Left hindlimb (tissue), 1 donor: ENCODE data around the gene NEUROD2.
"Not testable (repeated sequence)": the region's sequence is repeated elsewhere in the genome, so short reads cannot be mapped to it uniquely, and the experiment has no call there.

Experiments
- DNase-seq: peaks from one replicate; pipeline ENCODE4 v3.0.0-alpha.2; 2018

NEUROD2 gene

DNA sequence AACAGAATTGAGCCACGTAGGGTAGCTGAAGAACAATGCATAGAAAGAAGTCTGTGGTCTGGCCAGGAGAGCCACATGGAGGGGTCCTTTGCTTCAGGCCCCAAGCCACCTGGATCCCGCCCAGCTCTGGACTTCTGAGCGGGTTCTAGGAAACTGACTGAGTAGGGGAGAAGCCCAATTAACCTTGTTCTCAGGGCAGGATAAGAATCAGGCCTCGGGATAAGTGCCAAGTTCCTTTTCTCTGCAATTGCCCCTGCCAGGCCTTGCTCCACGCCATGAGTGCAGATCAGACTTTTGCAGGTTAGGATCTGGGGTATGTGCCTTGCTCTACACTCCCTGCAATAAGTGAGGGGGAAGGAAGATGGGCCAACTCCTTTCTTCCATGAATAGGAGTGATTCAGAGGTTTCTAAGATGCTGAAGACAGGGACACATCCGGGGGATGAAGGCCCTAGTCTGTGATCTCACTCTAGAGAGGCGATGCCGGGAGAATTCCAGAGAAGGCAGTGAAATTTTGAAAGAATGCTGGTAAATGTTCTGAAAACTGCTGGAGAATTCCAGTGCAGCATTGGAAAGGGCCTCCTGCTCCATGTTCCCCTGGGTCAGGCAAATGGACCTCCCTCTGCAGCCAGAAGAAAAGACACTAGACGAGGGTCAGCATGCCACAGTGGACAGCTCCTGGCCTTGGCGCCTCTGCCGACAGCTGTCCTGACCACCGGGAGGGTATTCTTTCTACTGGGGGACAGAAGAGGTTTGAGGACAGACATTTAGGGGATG, 5.8 kb downstream of the NEUROD2 start:
- DNase-seq = no peak

DNA sequence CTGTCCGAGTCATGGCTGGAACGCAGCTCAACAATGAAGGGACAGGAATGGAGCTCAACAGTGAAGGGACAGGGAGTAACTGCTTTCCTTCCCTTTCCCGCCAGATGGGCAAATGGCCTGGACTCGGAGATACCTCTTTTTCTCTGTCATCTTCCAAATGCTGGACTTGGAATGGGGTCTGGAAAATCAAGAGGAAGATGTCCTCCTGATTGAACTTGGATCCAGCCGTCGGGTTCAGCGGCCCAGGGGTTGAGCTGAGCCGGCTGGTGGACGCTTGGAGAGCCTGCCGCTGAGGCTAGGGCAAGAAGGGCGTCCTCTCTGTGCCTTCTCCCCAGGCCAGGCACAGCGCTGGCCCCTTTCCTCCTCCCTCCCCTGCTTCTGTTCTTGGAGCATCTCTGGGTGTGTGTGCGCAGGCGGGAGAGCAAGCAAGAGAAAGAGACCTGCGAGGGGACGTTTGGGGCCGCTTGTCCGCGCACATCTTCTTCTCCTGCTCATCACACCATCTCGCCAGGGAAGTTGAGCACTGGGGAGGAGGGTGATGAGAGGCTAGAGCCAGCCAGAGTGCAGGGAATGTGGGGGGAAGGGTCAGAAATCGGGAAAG, 6.6 kb downstream of the NEUROD2 start:
- no peak for DNase-seq

DNA sequence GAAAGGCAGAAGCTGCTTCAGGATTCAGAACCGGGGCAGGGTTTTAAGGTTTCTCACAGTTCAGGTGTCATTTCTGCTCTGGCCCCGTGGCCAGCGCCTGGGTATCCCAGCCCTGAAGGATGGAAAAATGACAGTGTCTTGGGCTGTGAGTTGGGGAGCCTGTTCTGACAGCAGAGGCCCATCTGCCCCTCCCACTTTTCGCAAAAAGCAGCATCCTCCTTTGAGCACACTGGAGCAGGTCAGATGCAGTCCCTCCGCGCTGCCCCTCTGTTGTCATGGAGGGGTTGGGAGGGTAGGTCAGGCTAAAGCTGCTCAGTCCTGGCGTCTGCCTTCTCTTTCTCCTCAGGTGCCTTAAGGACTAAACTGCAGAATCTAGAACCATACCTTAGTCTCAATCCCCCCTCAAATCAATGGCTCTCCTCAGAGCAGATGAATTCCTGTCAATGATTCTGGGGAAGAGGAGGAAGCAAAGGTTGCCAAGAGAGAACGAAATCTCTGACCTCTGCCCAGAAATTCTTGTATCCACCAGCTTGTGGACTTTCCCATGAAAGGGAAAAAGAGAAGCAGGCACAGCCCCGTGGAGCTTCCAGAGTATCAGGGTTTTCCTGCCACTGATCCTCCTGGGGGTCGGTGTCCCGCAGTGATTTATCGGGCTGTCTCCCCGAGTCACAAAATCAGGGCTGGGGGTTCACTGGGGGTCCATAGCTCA, 7.3 kb downstream of the NEUROD2 start:
- no peak for DNase-seq

DNA sequence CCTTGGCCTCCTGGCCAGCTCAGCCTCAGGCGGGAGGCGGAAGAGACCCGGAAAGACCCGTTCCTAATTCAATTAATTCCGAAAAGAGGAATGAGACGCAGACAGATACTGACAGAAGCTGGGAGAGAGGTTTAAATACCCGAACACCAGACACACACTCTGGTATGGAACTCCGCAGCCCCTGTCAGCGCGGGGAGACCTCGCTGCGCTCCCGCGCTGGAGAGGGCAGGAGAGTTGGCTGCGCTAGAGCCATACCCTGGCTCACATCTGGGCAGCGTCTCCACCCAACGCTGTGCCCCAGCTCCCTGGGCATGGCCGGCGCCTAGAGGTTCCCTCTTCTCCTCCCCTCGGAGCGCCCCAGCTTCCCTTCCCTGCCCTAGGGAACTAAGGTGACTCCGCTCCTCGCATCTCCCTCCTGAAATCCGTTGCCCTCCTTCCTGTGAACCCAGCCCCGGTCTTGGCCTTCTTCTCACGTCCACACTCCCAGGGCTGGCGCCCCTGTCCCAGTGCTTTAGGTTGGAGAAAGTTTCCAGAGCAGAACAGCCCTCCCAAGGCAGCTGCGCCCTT, 8.0 kb downstream of the NEUROD2 start:
- DNase-seq = no peak

DNA sequence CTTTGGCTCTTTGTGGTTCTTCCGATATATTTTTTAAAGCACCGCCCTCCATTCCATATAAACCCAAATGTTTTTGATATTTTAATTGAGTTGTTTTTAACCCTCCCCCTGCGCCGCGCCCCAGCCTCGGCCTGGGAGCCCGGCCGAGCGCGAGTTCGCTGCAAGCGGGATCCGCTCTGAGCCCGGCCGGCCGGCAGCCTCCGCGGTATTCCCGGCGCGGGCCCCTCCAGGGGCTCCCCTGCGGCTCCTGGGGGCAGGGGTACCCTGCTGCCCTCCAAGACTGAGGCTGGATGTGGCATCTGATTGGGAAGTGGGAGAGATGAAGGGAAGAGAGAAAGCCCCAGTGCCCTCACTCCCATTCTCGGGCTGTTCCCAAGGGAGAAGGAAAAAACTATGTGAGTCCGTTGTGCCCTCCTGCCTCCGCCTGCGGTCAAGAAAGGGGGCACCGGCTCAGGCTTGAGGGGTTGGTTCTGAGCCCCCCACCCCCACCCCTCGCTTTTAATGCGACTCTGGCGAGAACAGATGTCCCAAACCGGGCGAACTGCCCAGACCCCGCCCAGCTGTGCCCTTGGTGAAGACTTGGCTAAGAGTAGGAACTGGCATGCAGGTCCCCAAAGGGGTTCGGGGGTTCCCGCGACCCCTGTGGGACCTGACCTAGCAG, 8.6 kb downstream of the NEUROD2 start:
- DNase-seq = no peak

DNA sequence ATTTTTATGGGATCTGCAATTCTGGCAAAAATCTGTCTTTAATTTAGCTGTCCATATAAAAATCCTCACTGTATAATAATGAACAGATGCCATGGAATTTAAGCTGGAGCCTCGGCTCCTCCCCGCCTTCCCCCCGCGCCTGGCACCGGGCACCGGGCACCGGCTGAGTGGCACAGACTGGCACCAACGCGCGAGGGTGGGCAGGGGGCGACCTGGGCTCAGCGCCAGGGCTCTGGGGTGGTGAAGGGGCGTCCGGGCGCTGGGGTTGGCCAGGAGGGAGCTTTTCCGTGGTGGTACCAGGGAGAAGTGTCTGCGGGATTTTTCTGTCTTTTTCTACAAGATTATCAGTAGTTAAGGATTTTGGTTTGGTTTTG, 9.1 kb downstream of the NEUROD2 start:
- no peak for DNase-seq

DNA sequence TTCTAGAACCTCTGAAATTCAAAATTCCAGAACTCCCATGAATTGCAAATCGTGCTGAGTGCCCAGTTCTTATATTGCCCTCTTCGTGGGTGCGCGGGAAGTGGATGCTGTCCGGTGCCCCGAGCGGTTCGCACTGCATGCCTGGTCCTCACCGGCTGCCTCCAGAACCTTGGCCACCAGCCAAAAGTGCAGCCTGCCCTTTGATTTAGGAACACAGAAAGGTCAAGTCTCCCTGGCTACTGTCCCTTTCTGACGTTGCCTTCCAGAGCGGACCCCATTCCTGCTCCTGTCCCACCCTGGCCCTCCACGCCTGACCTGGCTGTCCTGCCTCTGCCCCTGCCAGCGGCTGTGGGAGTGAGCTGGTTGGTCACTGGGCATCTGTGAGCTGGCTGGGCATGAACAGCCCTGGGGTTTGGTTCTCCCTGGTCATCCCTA, 9.7 kb downstream of the NEUROD2 start:
- no peak for DNase-seq

DNA sequence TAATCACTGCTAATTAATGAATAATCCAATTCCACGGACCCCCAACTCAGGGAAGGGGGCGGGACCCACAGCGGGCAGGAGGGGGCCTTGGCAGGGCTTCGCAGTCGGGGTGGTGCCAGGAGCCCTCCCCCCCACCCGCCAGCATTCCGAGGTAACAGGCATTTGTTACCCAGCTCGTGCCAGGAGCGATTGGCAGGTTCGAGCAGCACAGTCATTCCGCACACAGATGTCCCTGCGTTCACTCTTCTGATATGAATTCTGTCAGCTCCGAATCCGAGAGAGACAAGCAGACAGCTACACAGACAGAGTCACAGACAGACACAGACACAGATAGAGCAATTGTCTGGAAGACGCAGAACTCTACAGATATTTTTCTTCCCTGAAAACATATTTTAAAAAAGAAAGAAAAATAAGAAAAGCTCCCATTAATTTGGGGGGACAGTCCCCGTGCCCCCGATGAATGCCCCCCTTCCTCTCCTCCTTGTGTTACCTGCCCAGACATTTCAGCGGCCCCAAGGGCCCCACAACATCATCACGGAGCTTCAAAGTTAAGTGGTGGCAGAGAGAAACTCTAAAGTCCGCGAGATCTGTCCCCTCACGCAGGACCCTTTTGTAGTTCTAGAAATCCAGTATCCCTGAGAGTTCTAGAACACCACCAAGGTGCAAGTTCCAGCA, 10.2 kb downstream of the NEUROD2 start:
- DNase-seq = no peak

DNA sequence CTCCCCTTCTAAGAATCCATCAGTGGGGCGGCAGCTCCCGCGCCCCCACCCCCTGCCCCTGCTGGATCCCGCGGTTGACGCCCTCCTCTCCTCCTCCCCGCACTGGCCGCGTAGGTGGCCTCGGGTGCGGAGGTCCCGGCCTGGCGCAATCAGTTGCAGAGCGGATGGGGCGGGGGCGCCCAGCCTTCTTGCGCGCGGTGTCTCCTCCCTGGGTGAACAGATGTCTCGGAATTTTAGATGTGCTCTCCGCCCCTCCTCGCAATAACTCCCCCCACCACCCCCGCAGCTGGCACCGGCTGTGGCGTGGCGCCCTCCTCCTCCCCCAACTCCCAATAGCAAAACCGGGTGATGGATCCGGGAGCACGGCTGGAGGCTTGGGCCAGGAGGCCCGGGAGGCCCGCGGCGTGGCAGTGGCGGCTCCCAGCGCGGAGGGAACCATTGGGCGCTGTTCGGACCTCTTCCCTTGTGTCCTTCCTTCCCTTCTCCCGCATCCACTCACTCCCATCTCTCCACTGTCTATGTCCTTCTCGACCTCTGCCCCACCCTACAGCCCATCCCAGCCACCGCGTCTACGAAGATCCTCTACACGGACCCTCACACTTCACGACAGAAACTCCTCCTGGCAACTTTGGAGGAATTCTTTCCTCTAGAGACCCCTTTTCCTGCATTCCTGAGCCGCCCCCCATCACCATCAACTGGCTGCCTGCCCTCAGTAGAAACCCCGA, 11.0 kb downstream of the NEUROD2 start:
- no peak for DNase-seq

DNA sequence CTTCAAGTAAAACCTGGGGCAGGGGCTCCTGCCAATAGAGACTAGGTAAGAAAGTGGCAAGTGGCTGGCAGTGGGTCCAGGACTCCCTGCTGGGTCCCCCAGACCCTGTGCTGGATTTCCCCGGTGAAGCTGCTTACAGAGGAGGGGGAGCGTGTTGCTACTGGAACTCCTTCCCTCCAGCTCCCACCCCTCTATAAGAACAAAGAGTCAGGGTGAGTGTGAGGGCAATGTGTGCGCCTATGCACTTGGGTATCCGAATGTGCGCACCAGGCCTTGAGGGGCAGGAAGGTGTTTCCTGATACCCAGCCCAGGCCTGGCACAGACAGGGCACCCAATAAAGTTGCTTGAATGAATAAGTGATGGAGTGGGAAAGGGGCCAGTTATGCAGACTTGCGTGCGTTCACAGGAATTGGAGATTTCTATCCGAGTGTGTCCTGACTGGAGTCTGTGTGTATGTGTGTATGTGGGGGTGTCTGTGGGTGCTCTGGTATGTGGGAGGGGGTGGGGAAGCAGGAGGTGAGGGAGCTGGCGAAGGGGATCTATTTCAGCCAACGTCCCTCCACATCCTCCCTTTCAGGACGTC, 11.7 kb downstream of the NEUROD2 start:
- no peak for DNase-seq

DNA sequence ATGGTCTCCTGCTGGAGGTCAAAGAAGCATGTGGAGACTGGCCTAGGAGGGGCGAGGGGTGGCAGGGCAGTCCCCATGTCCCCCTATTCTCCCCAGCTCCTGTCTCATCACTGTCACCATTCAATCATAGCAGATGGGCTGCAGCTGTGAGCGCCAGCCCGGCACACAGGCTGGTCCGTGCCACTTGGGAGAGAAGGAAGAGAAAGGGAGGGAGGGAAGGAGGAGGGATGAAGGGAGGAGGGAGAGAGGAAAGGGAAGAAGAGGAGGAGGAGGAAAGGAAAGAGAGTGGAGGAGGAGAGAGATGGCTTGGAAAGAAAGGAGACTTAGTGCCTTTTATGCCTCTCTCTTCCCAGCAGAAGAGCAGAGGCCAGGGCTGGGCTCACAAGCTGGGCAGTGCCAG, 12.4 kb downstream of the NEUROD2 start:
- no peak for DNase-seq

DNA sequence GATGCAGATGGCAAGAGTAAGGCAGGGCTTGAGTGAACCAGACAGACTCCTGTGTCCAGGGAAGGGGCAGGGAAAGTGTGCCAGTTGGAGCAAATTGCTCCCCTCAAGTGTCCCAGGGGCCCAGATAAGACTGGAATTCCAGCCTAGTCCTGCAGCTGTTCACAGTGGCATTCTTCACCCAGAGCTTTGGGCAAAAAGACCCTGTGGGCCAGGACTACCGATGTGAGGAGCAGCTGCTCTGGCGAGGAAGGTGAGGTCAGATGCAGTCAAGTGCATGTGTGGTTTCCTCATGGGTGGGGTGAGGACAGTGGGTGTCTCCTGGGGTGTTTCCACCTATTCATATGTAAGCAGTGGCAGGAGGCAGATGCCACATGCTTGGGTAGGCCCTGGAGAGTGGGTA, 14.3 kb downstream of the NEUROD2 start:
- no peak for DNase-seq

DNA sequence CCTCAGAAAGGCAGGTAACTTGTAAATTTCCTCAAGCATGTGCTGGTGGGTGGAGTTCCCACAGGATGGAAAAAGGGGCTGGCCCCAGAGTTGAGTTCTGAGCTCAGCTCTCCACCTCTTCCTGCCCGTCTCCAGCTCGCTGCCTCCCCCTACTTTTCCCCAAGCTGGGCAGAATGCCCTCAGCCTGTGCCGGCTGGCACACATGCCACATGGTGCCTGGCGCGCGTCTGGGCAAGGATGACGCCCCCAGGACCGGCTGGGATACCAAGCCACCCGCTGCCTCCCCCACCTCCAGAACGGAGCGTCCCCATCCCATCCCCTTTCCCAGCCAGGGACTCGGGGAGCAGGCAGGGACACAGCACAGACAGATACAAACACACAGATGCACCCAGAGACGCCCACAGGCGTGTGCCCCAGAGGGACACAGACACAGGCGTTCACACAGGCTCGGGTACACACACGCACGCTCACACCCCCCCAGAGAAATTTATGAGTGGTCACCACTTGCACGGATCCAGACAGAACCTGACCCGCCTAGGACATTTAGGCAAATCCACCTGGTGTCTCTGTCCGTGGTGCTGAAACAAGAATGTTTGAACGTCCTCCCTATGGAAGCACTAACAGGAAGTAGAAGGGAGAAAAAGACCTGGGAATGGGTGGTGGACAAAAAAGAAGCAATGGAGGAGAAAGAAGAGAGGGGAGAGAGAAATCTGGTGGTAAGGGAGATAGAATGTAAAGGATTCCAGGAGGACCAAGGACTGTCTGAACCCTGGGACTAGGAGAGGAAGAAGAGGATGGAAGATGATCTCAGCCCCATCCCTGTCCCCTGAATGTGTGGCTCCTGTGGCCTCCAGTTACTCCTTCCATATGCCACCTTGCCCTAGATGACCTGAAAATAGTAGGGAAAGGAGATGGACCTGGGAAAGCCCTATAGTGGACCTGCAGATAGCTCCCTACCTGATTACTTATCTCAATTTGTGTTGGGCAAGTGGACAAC, 15.5 kb downstream of the NEUROD2 start:
- no peak for DNase-seq

DNA sequence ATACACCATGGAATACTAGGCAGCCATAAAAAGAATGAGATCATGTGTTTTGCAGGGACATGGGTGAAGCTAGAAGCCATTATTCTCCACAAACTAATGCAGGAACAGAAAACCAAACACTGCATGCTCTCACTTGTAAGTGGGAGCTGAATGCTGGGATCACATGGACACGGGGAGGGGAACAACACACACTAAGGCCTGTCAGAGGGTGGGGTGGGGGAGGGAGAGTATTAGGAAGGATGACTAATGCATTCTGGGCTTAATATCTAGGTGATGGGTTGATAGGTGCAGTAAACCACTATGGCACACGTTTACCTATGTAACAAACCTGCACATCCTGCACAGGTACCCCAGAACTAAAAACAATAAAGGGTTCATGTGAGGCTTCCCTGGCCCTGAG, 17.5 kb downstream of the NEUROD2 start:
- not testable (repeated sequence) for DNase-seq

DNA sequence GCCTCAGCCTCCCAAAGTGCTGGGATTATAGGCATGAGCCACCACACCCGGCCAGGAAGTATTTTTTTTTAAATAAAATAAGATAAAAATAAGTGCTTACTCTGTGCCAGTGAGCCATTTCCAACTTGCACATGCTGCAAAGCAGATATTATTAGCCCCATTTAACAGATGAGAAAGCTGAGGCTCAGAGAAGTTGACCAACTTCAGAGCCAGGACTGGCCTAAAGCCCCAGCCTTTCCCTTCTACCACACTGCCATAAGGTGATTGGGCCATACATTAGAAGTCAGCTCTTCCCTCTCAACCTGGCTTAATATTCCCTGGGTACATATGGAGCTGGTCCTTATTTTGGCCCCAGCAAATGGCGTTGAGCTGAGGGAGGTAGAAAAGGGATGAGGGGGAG, 25.1 kb downstream of the NEUROD2 start:
- DNase-seq = no peak

DNA sequence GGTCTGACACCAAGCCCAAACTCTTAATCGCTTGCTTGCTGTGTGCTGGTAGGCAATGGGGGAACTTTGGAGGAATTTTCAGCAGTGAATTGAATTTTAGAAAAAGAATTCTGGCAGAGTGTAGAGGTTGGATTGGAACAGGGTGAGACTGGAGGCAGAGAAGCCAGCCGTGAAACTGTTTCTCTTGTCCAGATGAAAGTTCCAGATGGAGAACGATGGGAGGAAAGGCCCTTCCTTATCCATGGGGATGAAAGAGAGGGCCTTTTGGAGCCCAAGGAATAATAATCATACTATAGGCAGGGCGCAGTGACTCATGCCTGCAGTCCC, 26.0 kb downstream of the NEUROD2 start:
- DNase-seq = no peak

DNA sequence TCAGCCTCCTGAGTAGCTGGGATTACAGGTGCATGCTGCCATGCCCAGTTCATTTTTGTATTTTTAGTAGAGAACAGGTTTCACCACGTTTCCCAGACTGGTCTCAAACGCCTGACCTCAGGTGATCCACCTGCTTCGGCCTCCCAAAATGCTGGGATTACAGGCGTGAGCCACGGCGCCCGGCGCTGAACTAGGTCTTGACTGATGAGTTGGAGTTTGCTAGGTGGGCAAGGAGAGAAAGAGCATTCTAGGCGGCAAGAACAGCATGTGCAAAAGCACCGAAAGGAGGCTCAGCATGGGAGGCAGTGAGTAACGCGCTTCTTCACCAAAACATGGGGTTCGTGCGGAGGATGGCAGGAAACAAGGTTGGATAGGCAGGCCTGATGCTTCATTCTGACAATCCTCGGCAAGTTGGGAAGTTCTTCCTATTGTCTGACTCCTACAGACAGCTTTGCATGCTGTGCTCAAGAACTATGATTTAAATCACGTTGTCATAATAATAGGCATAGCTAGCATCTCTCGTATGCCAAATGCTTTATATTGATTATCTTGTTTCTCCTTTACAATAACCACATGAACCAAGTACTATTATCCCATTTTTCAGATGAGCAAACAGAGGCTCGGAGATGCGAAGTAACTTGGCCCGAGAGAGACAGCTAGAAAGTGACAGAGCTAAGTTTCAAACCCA, 26.5 kb downstream of the NEUROD2 start:
- DNase-seq = no peak

DNA sequence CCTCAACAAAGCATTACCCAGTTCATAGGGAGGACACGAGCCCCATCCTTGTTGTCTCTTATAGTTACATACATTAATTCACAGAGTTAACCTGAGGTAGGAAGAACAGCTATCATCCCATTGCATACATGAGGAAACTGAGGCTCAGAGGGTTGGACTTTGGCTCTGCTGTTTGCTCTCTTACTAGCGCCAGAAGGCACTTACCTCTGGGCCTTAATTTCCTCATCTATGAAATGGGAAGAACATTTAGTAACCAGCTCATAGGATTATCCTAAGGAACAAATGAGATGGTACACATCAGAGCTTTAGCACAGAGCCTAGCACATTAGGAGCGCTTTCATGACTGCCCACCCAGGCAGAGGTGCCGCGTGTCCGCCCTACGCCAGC, 27.6 kb downstream of the NEUROD2 start:
- DNase-seq = no peak

DNA sequence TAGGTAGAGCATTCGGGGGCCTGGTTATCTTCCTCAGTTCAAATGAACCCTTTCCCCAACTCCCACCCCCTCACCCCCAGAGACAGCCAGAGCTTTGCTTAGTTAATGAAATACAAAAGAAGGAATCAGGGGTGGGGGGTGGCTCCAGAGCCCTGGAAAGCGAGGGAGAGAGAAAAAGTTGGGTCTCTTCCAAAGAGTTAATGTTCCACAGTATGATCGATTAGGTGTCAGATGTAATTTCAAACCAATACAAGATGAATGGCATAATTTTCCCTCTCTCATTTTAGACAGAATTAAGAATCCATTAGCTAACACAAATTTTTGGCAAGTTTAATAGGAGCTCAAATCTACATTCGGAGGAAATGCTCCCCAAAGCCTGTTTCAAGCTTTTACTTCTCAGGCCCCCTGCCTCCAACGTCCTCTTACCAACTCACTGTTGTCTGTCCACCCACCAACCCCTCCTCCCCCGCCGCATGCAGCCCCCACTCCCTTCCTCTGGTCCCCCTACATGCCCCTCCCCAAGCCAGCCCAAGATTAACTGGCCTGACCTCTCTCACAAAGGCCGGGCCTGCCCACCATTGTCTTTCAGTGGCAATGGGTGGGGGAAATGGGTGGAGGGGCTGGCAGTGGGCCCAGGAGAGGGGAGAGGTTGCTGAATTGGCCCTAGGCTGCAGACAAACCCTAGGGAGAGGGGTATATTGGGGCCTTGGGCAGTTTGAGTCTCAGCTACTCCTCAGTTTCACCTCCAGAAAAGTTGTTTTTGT, 28.2 kb downstream of the NEUROD2 start:
- no peak for DNase-seq
